ENCODE results near the gene GALNS.
A peak's percentile ranks its signal among the peaks of the same experiment; 100 is the strongest.

The GALNS gene

DNA sequence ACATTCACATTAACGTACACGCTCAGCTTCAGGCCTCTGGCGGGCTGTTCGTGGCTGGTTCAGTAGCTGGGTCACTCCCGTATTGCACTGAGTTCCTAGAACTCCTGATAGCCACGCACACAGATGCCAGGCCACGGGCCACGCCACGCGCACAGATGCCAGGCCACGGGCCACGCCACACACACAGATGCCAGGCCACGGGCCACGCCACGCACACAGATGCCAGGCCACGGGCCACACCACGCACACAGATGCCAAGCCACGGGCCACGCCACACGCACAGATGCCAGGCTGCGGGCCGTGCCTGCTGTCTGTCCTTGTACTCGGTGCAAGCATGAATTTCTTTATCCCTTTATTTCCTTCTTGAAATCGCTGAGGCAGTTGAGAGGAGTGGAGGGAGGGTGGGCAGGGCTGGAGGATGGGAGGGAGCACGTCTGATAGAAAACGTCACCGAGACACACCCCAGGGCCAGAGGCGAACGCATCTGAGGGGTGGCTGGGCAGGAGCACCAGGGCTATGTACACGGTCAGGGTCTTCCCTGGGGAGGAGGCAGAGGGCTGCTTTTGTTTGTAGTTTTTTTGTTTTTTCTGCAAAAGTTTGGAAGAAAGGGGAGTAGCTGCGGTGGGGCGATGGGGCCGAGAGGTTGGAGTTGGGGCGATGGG lies 18.3 kb upstream of the GALNS start:
- DNase-seq = no peak

DNA sequence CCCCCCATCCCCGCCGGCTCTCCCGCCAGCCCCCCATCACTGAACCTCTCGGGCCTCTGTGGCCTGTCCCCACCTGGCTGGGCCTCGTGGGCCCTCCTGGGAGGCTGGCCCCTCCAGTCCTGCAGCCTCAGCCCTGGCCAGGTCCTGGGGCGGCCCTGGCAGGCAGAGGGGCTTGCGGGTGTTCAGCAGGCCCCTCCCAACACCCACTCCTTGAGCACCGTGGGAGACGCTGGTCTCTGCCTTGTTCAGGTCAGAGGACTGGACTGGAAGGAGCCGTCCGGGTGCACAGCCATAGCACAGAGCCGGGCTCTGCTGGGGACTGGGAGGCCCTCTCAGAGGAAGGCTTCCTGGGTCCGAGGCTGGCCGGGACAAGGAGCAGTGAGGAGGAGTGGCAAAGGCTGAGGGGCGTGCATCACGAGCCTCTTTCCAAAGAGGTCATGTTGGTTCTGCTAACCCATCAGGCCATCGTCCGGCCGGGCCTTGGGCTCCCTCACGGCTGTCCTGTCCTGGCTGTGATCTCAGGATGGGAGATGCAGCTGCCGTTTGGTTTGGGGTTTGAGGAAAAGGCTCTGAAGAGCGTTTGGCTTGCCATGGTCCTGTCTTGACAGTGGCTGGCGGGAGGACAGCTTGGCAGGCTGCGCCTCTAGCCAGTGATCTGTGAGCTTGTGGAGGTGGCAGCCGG lies 16.0 kb upstream of the GALNS start:
- DNase-seq = no peak

DNA sequence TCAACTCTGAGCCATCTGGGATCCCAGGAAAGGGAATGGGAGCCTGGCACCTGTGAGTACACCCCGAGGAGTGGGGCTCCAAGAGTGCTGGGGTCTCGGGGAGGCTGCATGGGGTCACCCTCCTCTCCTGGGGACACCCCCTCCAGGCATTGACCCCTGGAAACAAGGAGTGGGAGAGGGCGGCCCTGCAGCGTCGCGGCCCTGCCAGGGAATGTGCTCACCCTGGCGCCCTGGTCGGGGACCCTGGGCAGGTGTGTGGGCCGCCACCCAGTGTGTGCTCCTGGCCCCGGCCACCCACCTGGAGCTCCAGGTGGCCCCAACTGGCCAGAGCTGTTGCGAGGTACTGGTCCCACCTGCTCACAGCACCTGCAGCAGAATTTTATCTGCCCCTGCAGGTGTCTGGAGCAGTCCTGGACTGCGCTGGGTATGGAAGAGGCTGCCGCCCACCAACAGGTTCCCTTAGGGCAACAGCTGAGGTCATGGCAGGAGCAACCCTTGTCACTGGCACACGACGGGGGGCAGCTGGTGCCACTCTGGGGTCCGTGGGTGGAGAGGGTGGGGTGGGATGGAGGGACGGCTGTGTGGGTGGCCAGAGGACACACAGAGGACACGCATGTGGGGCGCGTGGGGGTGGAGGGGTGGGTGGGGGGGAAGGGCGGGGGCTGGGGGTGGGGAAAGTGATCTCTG lies 15.1 kb upstream of the GALNS start:
- DNase-seq = no peak

DNA sequence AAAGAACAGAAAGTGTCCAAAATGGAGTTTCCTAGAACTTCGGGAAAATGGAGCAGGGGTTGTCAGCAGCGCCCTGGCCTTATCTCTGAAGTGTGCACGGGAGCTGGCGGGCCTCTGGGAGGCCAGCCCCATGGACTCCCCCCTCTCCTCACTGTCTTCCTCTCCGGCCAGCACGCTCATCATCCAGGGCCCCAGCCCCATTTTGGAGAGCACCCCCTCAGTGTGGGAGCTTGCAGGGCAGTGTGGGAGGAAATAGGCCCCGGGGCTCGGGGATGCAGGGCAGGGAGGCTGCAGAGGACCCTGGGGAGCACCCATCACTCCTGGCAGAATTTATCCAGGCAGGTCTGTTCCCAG lies 14.6 kb upstream of the GALNS start:
- DNase-seq = no peak

GRCh38 chr16:88870608-88871348 lies 14.0 kb upstream of the GALNS start:
- peak; percentile 31 to 40 (median 36) for DNase-seq

DNA sequence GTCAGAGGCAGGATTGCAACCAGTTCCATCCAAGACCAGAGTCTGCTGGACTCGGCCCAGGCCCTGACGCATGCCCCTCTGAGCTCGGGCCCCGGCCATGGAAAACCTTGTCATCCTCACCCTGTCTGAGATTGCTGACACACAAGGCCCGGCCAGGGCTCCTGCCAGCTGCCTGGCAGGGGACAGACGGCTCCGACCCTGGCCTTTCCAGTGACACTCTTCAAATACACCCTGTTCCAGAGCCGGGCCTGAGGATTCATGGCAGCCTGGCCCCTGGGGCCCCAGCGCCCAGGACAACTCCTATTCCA lies 12.9 kb upstream of the GALNS start:
- no peak for DNase-seq

DNA sequence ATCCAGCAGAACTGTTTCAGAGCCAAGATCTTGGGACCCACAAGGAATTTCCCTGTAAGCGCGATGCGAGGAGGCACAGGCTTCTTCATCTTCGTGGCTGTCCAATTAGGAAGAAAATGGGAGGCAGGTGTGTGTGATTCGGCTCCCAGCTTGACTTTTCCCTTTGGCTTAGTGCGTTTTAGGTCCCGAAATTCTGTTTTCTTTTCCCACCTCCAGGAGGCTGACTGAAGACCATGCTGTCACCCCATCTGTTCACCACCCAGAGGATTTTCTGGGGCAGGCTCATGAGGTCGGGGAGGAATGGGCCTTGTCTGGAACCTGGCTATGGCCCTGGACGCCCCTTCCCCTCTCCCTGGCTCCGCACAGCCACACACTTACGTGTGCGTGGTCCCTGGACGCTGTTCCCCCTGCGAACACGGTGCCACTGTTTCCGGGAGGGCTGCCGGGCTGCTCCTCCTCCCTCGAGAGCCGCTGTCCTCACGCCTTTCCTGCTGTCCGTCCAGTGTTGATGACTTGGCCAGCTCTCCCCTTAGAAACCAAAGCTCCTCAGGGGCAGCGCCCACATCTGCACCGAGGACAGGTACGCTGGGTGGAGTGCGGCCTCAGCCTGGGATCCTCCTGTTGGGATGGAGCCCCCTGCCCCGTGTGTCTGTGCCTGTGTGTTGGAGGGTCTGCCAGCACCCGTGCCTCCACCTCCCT lies 12.4 kb upstream of the GALNS start:
- no peak for DNase-seq

GRCh38 chr16:88867581-88868246 lies 11.0 kb upstream of the GALNS start:
- DNase-seq = no peak

DNA sequence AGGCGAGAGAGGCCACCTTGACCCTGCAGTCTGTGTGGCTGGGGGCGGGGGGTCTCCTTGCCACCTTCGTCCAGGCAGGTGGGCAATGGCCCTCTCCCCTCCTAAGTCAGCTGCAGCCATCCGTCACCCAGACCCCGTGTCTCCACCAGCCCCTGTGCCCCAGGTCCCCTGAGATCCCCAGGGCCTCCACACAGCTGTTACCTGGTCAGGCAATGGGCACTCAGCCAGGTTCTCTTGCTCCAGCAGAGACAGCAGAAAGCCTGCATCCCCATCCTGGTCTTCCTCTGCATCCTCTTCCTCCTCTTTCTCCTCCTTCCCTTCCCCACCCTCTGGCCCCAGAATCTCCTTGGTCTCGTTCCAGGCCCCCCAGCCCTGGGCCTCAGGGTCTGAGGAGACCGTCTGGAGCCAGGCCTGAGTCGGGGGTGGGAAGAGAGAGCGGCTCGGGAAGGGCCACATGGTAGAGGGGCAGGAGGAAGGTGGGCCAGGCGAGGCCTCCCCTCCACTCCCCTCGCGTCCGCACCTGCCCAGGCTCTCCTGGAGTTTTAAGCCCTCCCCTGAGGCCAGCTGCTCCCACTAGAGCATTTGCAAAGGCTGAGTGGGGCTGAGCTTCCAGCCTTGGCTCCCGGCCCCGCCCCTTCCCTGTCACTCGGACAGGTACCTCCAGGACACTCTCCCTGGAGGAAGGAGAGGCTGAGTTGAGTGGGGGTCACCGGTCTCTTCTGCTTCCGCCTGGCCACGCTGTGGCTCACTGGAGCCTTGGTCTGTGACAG lies 9.6 kb upstream of the GALNS start, which contains the start of gene PABPN1L:
Gene PABPN1L, minus strand, starts transcription at position 510 of the 770 bp plus-strand sequence. Its CDS starts 54 bp downstream, at position 456.
- DNase-seq = no peak

DNA sequence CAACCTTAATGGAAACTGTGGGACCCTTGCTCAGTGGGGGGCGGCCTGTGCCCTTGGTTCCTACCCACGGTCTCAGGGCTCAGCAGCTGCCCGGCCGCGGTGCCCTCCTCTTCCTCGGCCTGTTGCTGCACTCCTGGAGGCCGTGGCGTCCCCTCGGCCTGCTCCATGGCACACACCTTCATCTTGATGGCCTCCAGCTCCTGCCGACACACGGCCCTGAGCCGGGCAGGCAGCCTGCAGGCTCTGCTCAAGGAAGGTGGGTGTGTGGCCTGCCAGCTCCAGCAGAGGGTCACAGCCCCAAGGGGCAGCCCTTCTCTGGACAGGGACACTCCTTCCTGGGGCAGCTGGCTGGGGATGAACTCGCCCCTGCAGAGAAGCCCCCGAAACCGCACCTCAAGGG lies 9.0 kb upstream of the GALNS start:
- DNase-seq = no peak

GRCh38 chr16:88865310-88865709 lies 8.6 kb upstream of the GALNS start:
- no peak for DNase-seq

- no peak for DNase-seq
Measured at GRCh38 chr16:88864521-88864920, 7.8 kb upstream of the GALNS start.

DNA sequence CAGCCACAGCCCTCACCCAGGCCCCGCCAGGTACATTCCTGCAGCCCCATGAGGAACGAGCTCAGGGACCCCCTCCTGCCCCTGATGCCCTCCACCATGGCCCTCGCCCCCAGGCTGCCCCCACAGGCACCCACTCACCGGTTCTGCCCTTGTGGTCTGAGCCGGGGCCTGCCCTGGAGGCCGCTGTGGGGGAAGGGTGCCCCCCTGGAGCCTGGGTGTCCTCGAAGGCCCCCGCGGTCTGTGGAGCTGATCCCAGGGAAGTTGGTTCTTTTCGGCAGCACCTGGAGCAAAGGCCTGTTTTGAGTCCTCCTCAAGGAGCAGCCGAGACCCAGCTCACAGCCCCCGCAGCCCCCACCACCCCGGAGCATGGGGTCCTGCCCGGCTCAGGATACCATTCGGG lies 7.4 kb upstream of the GALNS start:
- DNase-seq = no peak

- no peak for DNase-seq
Measured at GRCh38 chr16:88863426-88863825, 6.7 kb upstream of the GALNS start.

DNA sequence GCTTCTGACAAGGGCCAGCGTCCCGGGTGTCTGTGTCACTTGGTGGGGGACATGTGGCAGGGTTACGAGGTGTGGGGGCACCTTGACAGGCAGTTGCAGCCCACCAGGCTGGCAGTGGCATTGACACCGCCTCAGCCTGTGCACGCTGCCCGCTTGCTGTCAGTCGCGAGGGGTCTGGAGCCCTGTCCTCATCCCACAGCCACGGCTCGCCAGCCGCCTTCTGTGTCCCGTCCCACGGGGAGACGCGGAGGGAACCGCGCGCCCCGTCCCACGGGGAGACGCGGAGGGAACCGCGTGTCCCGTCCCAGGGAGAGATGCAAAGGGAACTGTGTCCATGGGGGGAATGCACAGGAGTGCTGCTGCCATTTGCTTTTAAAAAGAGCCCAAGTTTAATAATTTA lies 6.2 kb upstream of the GALNS start:
- DNase-seq = no peak

- no peak for DNase-seq
Measured at GRCh38 chr16:88861359-88861758, 4.6 kb upstream of the GALNS start.

DNA sequence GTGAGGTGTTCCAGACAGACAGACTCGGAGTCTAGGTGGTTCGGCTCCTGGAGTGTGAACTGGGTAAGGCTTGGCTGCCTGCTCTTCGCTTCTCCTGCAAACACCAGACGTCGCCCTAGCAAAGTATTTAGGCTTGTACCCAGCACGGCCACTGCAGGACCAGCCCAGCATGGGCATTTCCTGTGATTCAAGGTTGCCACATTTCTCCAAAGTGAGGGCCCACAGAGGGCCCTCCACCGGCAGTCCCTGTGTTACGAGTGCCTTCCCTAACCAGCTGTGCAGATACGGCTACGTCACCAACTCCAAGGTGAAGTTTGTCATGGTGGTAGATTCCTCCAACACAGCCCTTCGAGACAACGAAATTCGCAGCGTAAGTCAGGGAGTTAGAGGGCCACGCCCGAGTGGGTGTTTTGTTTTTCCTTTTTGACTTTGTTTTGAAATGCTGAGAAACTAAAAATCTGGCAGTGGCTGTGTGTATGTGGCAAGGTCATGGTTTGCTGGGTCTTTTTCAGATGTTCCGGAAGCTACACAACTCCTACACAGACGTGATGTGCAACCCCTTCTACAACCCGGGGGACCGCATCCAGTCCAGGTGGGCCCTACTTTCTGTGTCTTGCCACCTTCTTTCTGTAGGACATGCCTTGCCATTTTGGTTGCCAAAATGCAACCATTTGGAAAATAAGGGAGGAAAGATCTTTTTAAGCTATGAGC lies 2.8 kb upstream of the GALNS start:
- no peak for DNase-seq

GRCh38 chr16:88857728-88858339 lies 1.1 kb upstream of the GALNS start:
- peak; percentile 85 to 92 (median 87) for DNase-seq

GRCh38 chr16:88856122-88856827 lies 472 bp downstream of the GALNS start:
- peak in 2 of 3 donors; percentile 15 to 16 for DNase-seq

GRCh38 chr16:88855736-88856121 lies 1.0 kb downstream of the GALNS start:
- no peak for DNase-seq
